IMR-90 (cell line): Measurements from ENCODE around the gene IBA57. TPM values are rescaled to one million over a fixed set of nuclear protein-coding genes. Genes with fewer than 3 reads are reported as not detected.

Source experiments
- ATAC-seq: fragments of 200-7000 bp; cut with Tn5 transposase; 2 replicates; pipeline ENCODE4 v1.9.1; 2020; ENCODE audit warnings: low read depth, mild to moderate bottlenecking, moderate library complexity
- BruUV-seq: library from RNA; stranded (reverse); fragments of 400-500 nt; replicated peaks from 2 replicates; lab custom pipeline; 2021; lab: Mats Ljungman, UMichigan
- CTCF ChIA-PET: fragments of 300-600 bp; formaldehyde crosslinking; extraction: SDS; loops from one replicate; lab custom pipeline; 2021; ENCODE audit warnings: antibody characterized with exemption; lab: Yijun Ruan, JAX
- POLR2A ChIA-PET: fragments of 300-600 bp; sonication (Branson Sonifier 250); formaldehyde crosslinking; loops from one replicate; lab custom pipeline; 2022; ENCODE audit warnings: antibody characterized with exemption; ENCODE audit not compliant: unreplicated experiment; lab: Charles Lee
- DNase-seq: peaks from one replicate; pipeline ENCODE4 v3.0.0; 2013
- H2AFZ ChIP-seq: replicated peaks from 2 replicates; pipeline ENCODE3; 2013; ENCODE audit warnings: low read length, mild to moderate bottlenecking; ENCODE audit not compliant: poor library complexity
- H2AK5ac ChIP-seq: 2 replicates; pipeline ENCODE4 v1.6.1; 2013; ENCODE audit warnings: low read depth, low read length, inconsistent platforms
- H2AK9ac ChIP-seq: replicated peaks from 2 replicates; pipeline ENCODE3; 2013; ENCODE audit warnings: mild to moderate bottlenecking, low read depth, low read length, moderate library complexity; ENCODE audit not compliant: poor library complexity
- H2BK120ac ChIP-seq: 2 replicates; pipeline ENCODE4 v1.6.1; 2013; ENCODE audit warnings: low read depth, low read length, inconsistent platforms
- H2BK15ac ChIP-seq: 3 replicates; pipeline ENCODE4 v1.6.1; 2013; ENCODE audit warnings: low read depth, low read length, inconsistent platforms
- H2BK20ac ChIP-seq: 2 replicates; pipeline ENCODE4 v1.6.1; 2013; ENCODE audit warnings: low read depth, mild to moderate bottlenecking, inconsistent platforms, low read length, moderate library complexity
- H2BK5ac ChIP-seq: 2 replicates; pipeline ENCODE4 v1.6.1; 2013; ENCODE audit warnings: mild to moderate bottlenecking, low read depth, low read length, inconsistent platforms; ENCODE audit not compliant: poor library complexity, severe bottlenecking
- H3K14ac ChIP-seq: replicated peaks from 2 replicates; pipeline ENCODE4 v1.6.1; 2013; ENCODE audit warnings: low read depth, low read length, inconsistent platforms
- H3K18ac ChIP-seq: 2 replicates; pipeline ENCODE4 v1.6.1; 2013; ENCODE audit warnings: low read depth, low read length, control low read depth
- H3K23ac ChIP-seq: 2 replicates; pipeline ENCODE4 v1.6.1; 2013; ENCODE audit warnings: low read depth, low read length, inconsistent platforms
- H3K27ac ChIP-seq: 2 replicates; pipeline ENCODE4 v1.5.1; 2013; ENCODE audit warnings: mild to moderate bottlenecking, control low read depth, low read length; ENCODE audit not compliant: insufficient read depth
- H3K27me3 ChIP-seq: 2 replicates; pipeline ENCODE4 v1.6.1; 2013; ENCODE audit warnings: low read length; ENCODE audit not compliant: control insufficient read depth, insufficient read depth
- H3K36me3 ChIP-seq: 2 replicates; pipeline ENCODE4 v1.6.1; 2013; ENCODE audit warnings: low read length, mixed read lengths; ENCODE audit not compliant: control insufficient read depth, insufficient read depth
- H3K4ac ChIP-seq: 2 replicates; pipeline ENCODE4 v1.6.1; 2013; ENCODE audit warnings: low read depth, low read length, inconsistent platforms
- H3K4me1 ChIP-seq: 2 replicates; pipeline ENCODE4 v1.6.1; 2013; ENCODE audit warnings: low read length, mixed read lengths; ENCODE audit not compliant: control insufficient read depth, insufficient read depth
- H3K4me2 ChIP-seq: 2 replicates; pipeline ENCODE4 v1.6.1; 2013; ENCODE audit warnings: low read depth, mild to moderate bottlenecking, control low read depth, low read length, moderate library complexity
- H3K4me3 ChIP-seq: 2 replicates; pipeline ENCODE4 v1.5.1; 2013; ENCODE audit warnings: low read depth, mild to moderate bottlenecking, control low read depth, low read length, moderate library complexity; ENCODE audit not compliant: insufficient read depth
- H3K56ac ChIP-seq: 2 replicates; pipeline ENCODE4 v1.6.1; 2013; ENCODE audit warnings: low read length, inconsistent platforms; ENCODE audit not compliant: insufficient read depth; ENCODE audit errors: extremely low read depth
- H3K79me1 ChIP-seq, 2 experiments: 2 replicates each; pipeline ENCODE4 v1.6.1; 2013; ENCODE audit warnings: low read length in 2 of 2, inconsistent platforms in 1 of 2, low read depth in 1 of 2
- H3K9ac ChIP-seq: 2 replicates; pipeline ENCODE4 v1.6.1; 2013; ENCODE audit warnings: low read depth, low read length, control low read depth
- H3K9me1 ChIP-seq: 2 replicates; pipeline ENCODE4 v1.6.1; 2013; ENCODE audit warnings: low read length, inconsistent platforms; ENCODE audit not compliant: insufficient read depth
- H3K9me3 ChIP-seq: 2 replicates; pipeline ENCODE4 v1.6.1; 2013; ENCODE audit warnings: low read length; ENCODE audit not compliant: control insufficient read depth, insufficient read depth
- H4K20me1 ChIP-seq: 2 replicates; pipeline ENCODE4 v1.6.1; 2013; ENCODE audit warnings: low read length, inconsistent platforms; ENCODE audit not compliant: insufficient read depth
- H4K5ac ChIP-seq: 2 replicates; pipeline ENCODE4 v1.6.1; 2013; ENCODE audit warnings: mild to moderate bottlenecking, low read depth, low read length, control low read depth
- H4K8ac ChIP-seq, 2 experiments: 2 replicates each; pipeline ENCODE4 v1.6.1; 2013; ENCODE audit warnings: low read depth in 2 of 2, low read length in 2 of 2, control low read depth in 1 of 2, inconsistent platforms in 1 of 2
- H4K91ac ChIP-seq: 2 replicates; pipeline ENCODE4 v1.6.1; 2013; ENCODE audit warnings: low read depth, low read length, inconsistent platforms; ENCODE audit not compliant: insufficient read depth
- BHLHE40 ChIP-seq: fragments of 150-350 bp; IDR thresholded peaks from 2 replicates; pipeline ENCODE4 v1.6.1; 2016; ENCODE audit warnings: mild to moderate bottlenecking, low read depth, low read length
- CHD1 ChIP-seq: IDR thresholded peaks from 2 replicates; pipeline ENCODE4 v1.6.1; 2012; ENCODE audit warnings: low read depth, low read length, improper control_type of control experiment
- POLR2A ChIP-seq: IDR thresholded peaks from 2 replicates; pipeline ENCODE4 v1.6.1; 2012; ENCODE audit warnings: mild to moderate bottlenecking, low read depth, low read length
- SMC3 ChIP-seq: fragments of 150-350 bp; IDR thresholded peaks from 2 replicates; pipeline ENCODE4 v1.6.1; 2016; ENCODE audit warnings: low read depth, mild to moderate bottlenecking, antibody characterized with exemption, low read length, moderate library complexity
- WGBS, 2 experiments: methylation state at CpG; one replicate each; pipeline versions ENCODE4 v1.1.5 to v1.1.7; 2013; ENCODE audit warnings: missing lambda C conversion rate in 2 of 2; ENCODE audit not compliant: insufficient read length in 1 of 2; ENCODE audit errors: extremely low coverage in 2 of 2; 5-methylcytosine and 5-hydroxymethylcytosine counted together
- dilution Hi-C: fragments of 300-500 bp; cut with HindIII; formaldehyde crosslinking; loops from one replicate; pipeline ENCODE4 v1.14.3; 2018; ENCODE audit warnings: low sequenced_read_pairs; ENCODE audit not compliant: unreplicated experiment
- in situ Hi-C: fragments of 300-500 bp; cut with MboI; formaldehyde crosslinking; loops from 3 replicates; pipeline ENCODE4 v1.14.3; 2019; ENCODE audit warnings: low sequenced_read_pairs, inconsistent platforms, mixed read lengths
- intact Hi-C: fragments of 100-400 bp; cut with micrococcal nuclease; formaldehyde crosslinking; loops from 2 replicates; pipeline ENCODE4 v1.10.0; 2022
- polyA plus RNA-seq, 3 experiments: library from polyadenylated mRNA; depleted of rRNA; stranded (reverse); fragments of >200 nt; gene quantifications; 2 replicates each; pipeline ENCODE4 v1.2.3, GENCODE V29; 2012; ENCODE audit warnings: low replicate concordance in 1 of 3
- total RNA-seq: library from RNA; depleted of rRNA; stranded (reverse); fragments of >200 nt; gene quantifications from 2 replicates; pipeline ENCODE4 v1.2.3, GENCODE V29; 2012
- TF ChIP-seq, protein P1 (sequence below): fragments of 150-350 bp; IDR thresholded peaks from 2 replicates; pipeline ENCODE4 v1.6.1; 2017; ENCODE audit warnings: mild to moderate bottlenecking, antibody characterized with exemption, low read length, low read depth

Gene IBA57
- total and polyA plus RNA-seq, 2 of the 4 experiments (the other 2 are of a cell fraction), result 2.0 to 2.6 TPM

DNA sequence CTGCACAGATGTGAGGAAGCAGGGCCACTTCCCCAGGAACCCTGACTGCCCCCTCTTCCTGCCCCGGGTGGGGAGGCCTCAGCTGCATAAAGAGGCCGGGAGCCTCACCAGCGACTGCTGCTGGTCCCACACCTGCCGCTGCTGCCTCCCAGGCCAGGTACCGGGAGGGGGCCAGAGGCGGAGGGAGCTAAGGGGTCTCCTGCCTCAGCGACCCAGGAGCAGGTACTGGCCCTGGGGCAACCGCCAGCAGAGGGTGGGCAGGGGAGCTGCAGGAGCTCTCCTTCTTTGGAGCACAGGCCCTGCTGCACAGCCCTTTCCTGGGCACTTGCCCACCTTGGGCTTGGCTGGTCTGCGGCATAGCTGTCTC lies 9.1 kb upstream of the IBA57 start:
- BruUV-seq, result no TSS peak
- Histone ChIP-seq H2AFZ (no peak overlapping the region), H3K56ac (no peak overlapping the region), H4K20me1 (no peaks in the 10 kb centered on the region; the same call in 1 of the 2 replicates), H3K9me1 (peaks cover 12% of the 10 kb centered on the region; the same call in 1 of the 2 replicates), H3K4me1 (peaks cover 2% of the 10 kb centered on the region; the same call in 1 of the 2 replicates), H3K4me3 (no peak overlapping the region), H2BK20ac (no peak overlapping the region), H4K91ac (no peak overlapping the region), H3K4ac (no peak overlapping the region), H3K18ac (no peak overlapping the region), H4K8ac (no peak overlapping the region), H3K27me3 (no peaks in the 10 kb centered on the region), H2AK5ac (no peak overlapping the region), H3K9me3 (no peaks in the 10 kb centered on the region), H4K5ac (no peak overlapping the region), H3K9ac (no peak overlapping the region), H2BK120ac (no peak overlapping the region), H2BK5ac (no peak overlapping the region), H3K4me2 (no peak overlapping the region), H3K27ac (no peak overlapping the region), H3K79me1 (peaks cover 5 to 18% of the 10 kb centered on the region in 2 experiments; a peak in 3 of 4 replicates), H3K14ac (no peak overlapping the region), H2AK9ac (no peak overlapping the region), H3K36me3 (no peaks in the 10 kb centered on the region), H3K23ac (no peak overlapping the region), H2BK15ac (no peak overlapping the region)
- POLR2A ChIA-PET, result no interaction called here
- no peak for TF ChIP-seq CHD1
- TF ChIP-seq POLR2A, result no peak
- no peak for TF ChIP-seq BHLHE40
- no peak for TF ChIP-seq SMC3
- TF ChIP-seq, protein P1, sequence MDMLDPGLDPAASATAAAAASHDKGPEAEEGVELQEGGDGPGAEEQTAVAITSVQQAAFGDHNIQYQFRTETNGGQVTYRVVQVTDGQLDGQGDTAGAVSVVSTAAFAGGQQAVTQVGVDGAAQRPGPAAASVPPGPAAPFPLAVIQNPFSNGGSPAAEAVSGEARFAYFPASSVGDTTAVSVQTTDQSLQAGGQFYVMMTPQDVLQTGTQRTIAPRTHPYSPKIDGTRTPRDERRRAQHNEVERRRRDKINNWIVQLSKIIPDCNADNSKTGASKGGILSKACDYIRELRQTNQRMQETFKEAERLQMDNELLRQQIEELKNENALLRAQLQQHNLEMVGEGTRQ, result no peak
- in situ Hi-C loops, result no loop called here
- dilution Hi-C loops, result no loop called here
- no peak for ATAC-seq
- intact Hi-C loops, result no loop called here
- CTCF ChIA-PET, result no interaction called here
- WGBS, 2 experiments, result 100% methylated on average over 2 of the region's 9 CpGs; no CpG with 5 or more reads in 1 of the 2 experiments
- DNase-seq, result no peak
